Mesenchymal stem cell (in vitro differentiated cells and primary cell): ENCODE results near the gene DENND2A.

ENCODE experiments used
- DNase-seq: peaks from one replicate; pipeline ENCODE4 v3.0.0-alpha.2; 2013
- H2AFZ ChIP-seq: one replicate; pipeline ENCODE4 v1.6.1; 2013; ENCODE audit warnings: low read depth, mild to moderate bottlenecking, control low read depth, inconsistent platforms, low read length, moderate library complexity
- H2AK5ac ChIP-seq: 2 replicates; pipeline ENCODE4 v1.6.1; 2013; ENCODE audit warnings: low read length, moderate library complexity, mild to moderate bottlenecking, inconsistent platforms; ENCODE audit not compliant: severe bottlenecking
- H2BK120ac ChIP-seq: one replicate; pipeline ENCODE4 v1.6.1; 2013; ENCODE audit warnings: low read depth, mild to moderate bottlenecking, inconsistent platforms, low read length, moderate library complexity
- H2BK12ac ChIP-seq, 2 experiments: one replicate each; pipeline ENCODE4 v1.6.1; 2013; ENCODE audit warnings: inconsistent platforms in 2 of 2, low read length in 2 of 2, mild to moderate bottlenecking in 2 of 2, moderate library complexity in 2 of 2, control low read depth in 1 of 2
- H2BK15ac ChIP-seq: one replicate; pipeline ENCODE4 v1.6.1; 2013; ENCODE audit warnings: mild to moderate bottlenecking, low read depth, inconsistent platforms; ENCODE audit not compliant: poor library complexity, severe bottlenecking
- H2BK5ac ChIP-seq: 2 replicates; pipeline ENCODE4 v1.6.1; 2013; ENCODE audit warnings: low read depth, mild to moderate bottlenecking, low read length, control low read depth, inconsistent platforms; ENCODE audit not compliant: poor library complexity, severe bottlenecking
- H3K14ac ChIP-seq, 2 experiments: one replicate each; pipeline ENCODE4 v1.6.1; 2013; ENCODE audit warnings: inconsistent platforms in 2 of 2, low read length in 2 of 2, control low read depth in 1 of 2, mild to moderate bottlenecking in 1 of 2, moderate library complexity in 1 of 2
- H3K18ac ChIP-seq, 2 experiments: one replicate each; pipeline ENCODE4 v1.6.1; 2013; ENCODE audit warnings: inconsistent platforms in 2 of 2, low read length in 2 of 2, control low read depth in 1 of 2, low read depth in 1 of 2, mild to moderate bottlenecking in 1 of 2
- H3K23ac ChIP-seq, 2 experiments: one replicate each; pipeline ENCODE4 v1.6.1; 2013; ENCODE audit warnings: inconsistent platforms in 2 of 2, low read length in 2 of 2, mild to moderate bottlenecking in 2 of 2, moderate library complexity in 2 of 2, control low read depth in 1 of 2
- H3K27ac ChIP-seq: 2 replicates; pipeline ENCODE4 v1.5.1; 2013; ENCODE audit warnings: mild to moderate bottlenecking, moderate library complexity, low read length, control low read depth, inconsistent platforms; ENCODE audit not compliant: poor library complexity, severe bottlenecking
- H3K27me3 ChIP-seq, 2 experiments: 2 replicates each; pipeline versions ENCODE4 v1.6.1 to v1.7.0; 2013; ENCODE audit warnings: low read length in 2 of 2, mild to moderate bottlenecking in 2 of 2, moderate library complexity in 2 of 2, control low read depth in 1 of 2, inconsistent platforms in 1 of 2; ENCODE audit not compliant: control insufficient read depth in 1 of 2, insufficient read depth in 1 of 2
- H3K36me3 ChIP-seq, 2 experiments: 2 replicates each; pipeline versions ENCODE4 v1.6.1 to v1.7.0; 2013; ENCODE audit warnings: low read length in 2 of 2, control low read depth in 1 of 2, inconsistent platforms in 1 of 2, low read depth in 1 of 2, mild to moderate bottlenecking in 1 of 2; ENCODE audit not compliant: insufficient read depth in 2 of 2, control insufficient read depth in 1 of 2
- H3K4ac ChIP-seq, 2 experiments: one replicate each; pipeline ENCODE4 v1.6.1; 2013; ENCODE audit warnings: inconsistent platforms in 2 of 2, low read length in 2 of 2, mild to moderate bottlenecking in 2 of 2, moderate library complexity in 2 of 2, control low read depth in 1 of 2, low read depth in 1 of 2
- H3K4me1 ChIP-seq: 2 replicates; pipeline ENCODE4 v1.6.1; 2013; ENCODE audit warnings: low read depth, low read length, control low read depth; ENCODE audit not compliant: control insufficient read depth, insufficient read depth
- H3K4me2 ChIP-seq: 2 replicates; pipeline ENCODE4 v1.6.1; 2013; ENCODE audit warnings: low read length, mild to moderate bottlenecking, inconsistent platforms; ENCODE audit not compliant: poor library complexity, severe bottlenecking
- H3K4me3 ChIP-seq, 2 experiments: 2 replicates each; pipeline versions ENCODE4 v1.5.1 to v1.7.0; 2013; ENCODE audit warnings: low read length in 2 of 2, mild to moderate bottlenecking in 2 of 2, control low read depth in 1 of 2, low read depth in 1 of 2; ENCODE audit not compliant: insufficient read depth in 1 of 2
- H3K79me1 ChIP-seq: replicated peaks from 2 replicates; pipeline ENCODE4 v1.6.1; 2013; ENCODE audit warnings: mild to moderate bottlenecking, control low read depth, low read length, inconsistent platforms; ENCODE audit not compliant: poor library complexity, severe bottlenecking
- H3K9ac ChIP-seq: 2 replicates; pipeline ENCODE4 v1.7.0; 2013; ENCODE audit warnings: mild to moderate bottlenecking, low read length, moderate library complexity
- H3K9me3 ChIP-seq: 2 replicates; pipeline ENCODE4 v1.7.0; 2013; ENCODE audit warnings: mild to moderate bottlenecking, low read length; ENCODE audit not compliant: control insufficient read depth
- H4K8ac ChIP-seq: one replicate; pipeline ENCODE4 v1.6.1; 2013; ENCODE audit warnings: inconsistent platforms, mild to moderate bottlenecking, low read length, moderate library complexity
- H4K91ac ChIP-seq: one replicate; pipeline ENCODE4 v1.6.1; 2013; ENCODE audit warnings: mild to moderate bottlenecking, low read length, inconsistent platforms
- WGBS: methylation state at CpG from one replicate; pipeline ENCODE4 v1.1.7; 2013; ENCODE audit warnings: mixed read lengths; 5-methylcytosine and 5-hydroxymethylcytosine counted together

Gene DENND2A

DNA sequence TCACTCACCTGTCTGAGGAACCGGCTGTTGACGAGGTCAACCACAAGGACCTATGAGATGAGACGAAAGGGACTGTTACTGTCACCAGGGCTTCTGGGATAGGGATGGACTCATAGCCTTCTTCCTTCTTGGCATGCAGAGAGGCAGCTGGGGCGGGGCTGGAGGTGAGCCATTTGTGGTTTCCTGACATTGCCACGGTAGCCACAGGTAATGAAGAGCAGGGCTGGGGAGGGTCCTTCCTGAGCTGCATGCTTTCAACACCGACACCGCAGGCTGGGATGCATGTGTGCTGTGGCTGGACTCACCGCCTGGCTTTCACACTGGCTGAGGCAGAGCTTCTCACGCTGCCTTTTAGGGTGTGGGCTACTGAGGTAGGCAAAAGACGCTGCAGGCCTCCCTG lies 114.9 kb downstream of the DENND2A start:
- H4K91ac ChIP-seq: no peak overlapping the region
- H3K23ac ChIP-seq: no peak overlapping the region
- no peak overlapping the region for H2BK15ac ChIP-seq
- no peak overlapping the region for H2BK5ac ChIP-seq
- H3K4me3 ChIP-seq: no peak overlapping the region
- H3K4me2 ChIP-seq: no peak overlapping the region
- H3K9ac ChIP-seq: no peak overlapping the region
- H2AK5ac ChIP-seq: no peak overlapping the region
- peaks cover 20% of the 10 kb centered on the region for H3K4me1 ChIP-seq
- H3K36me3 ChIP-seq: peaks cover 22 to 62% of the 10 kb centered on the region in 2 experiments
- no peak overlapping the region for H3K14ac ChIP-seq
- DNase-seq: no peak
- H4K8ac ChIP-seq: no peak overlapping the region
- no peaks in the 10 kb centered on the region for H3K27me3 ChIP-seq
- no peak overlapping the region for H3K27ac ChIP-seq
- H3K9me3 ChIP-seq: no peaks in the 10 kb centered on the region
- no peak overlapping the region for H2BK12ac ChIP-seq
- H3K79me1 ChIP-seq: peaks cover 14% of the 10 kb centered on the region
- 81% methylated on average over 9 of the region's 10 CpGs for WGBS
- no peak overlapping the region for H3K18ac ChIP-seq
- no peak overlapping the region for H2AFZ ChIP-seq
- H3K4ac ChIP-seq: no peak overlapping the region
- H2BK120ac ChIP-seq: no peak overlapping the region

DNA sequence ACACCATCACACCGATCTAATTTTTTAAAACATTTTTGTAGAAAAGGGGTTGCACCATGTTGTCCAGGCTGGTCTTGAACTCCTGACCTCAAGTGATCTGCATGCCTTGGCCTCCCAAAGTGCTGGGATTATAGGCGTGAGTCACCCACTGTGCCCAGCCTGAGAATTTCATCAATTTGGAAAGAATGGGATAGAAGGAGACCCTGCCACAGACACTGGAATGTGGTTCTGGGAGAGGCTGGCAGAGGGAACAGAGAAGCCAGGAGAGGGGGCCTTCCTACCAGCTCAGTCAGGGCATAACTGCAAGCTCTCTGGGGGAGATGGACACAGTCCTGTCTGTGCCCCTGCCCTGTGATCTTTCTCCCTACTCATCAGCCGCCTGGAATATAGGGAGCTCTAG lies 119.2 kb downstream of the DENND2A start:
- Histone ChIP-seq H2BK12ac (no peak overlapping the region), H3K27me3 (no peaks in the 10 kb centered on the region), H3K4me3 (no peak overlapping the region), H2AK5ac (no peak overlapping the region), H4K8ac (no peak overlapping the region), H3K4me1 (peaks cover 12% of the 10 kb centered on the region), H4K91ac (no peak overlapping the region), H3K9ac (no peak overlapping the region), H3K79me1 (peaks cover 19% of the 10 kb centered on the region), H3K23ac (no peak overlapping the region), H3K27ac (no peak overlapping the region), H3K18ac (no peak overlapping the region), H3K4ac (no peak overlapping the region), H3K36me3 (peaks cover 26 to 82% of the 10 kb centered on the region in 2 experiments), H3K9me3 (no peaks in the 10 kb centered on the region), H2BK120ac (no peak overlapping the region), H2AFZ (no peak overlapping the region), H2BK5ac (no peak overlapping the region), H3K14ac (no peak overlapping the region), H3K4me2 (no peak overlapping the region), H2BK15ac (no peak overlapping the region)
- 96% methylated on average over 3 of the region's 3 CpGs for WGBS
- DNase-seq: no peak

DNA sequence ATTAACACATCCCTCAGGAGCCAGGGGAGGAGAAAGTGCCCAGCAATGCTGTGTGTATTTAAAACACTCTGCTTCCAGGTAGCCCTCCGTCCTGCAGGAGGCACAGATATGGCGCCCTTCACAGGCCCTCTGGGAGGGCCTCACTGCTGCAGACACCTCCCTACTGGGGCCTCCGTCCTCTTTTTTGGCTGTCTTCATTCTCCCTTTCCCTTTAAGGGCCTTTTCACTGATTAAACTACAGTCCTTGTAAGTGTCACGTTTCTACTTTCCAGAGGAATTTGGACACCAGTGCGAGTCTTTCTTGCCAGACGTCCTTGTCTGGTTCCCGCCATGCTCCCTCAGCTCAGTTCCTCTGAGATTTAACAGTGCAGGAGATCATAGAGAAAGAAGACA lies 121.6 kb downstream of the DENND2A start:
- no peak overlapping the region for H3K27ac ChIP-seq
- peak overlapping the region; percentile 71 for H3K9ac ChIP-seq
- no peak overlapping the region for H2BK120ac ChIP-seq
- no peak overlapping the region for H2BK12ac ChIP-seq
- H3K36me3 ChIP-seq: peaks cover 18 to 70% of the 10 kb centered on the region in 2 experiments
- H3K4me2 ChIP-seq: no peak overlapping the region
- no peak overlapping the region for H2BK5ac ChIP-seq
- H2AFZ ChIP-seq: no peak overlapping the region
- no peak overlapping the region for H2AK5ac ChIP-seq
- no peak overlapping the region for H3K23ac ChIP-seq
- DNase-seq: no peak
- peaks cover 2% of the 10 kb centered on the region for H3K4me1 ChIP-seq
- H3K27me3 ChIP-seq: no peaks in the 10 kb centered on the region
- no peak overlapping the region for H3K4me3 ChIP-seq
- H3K9me3 ChIP-seq: no peaks in the 10 kb centered on the region
- no peak overlapping the region for H4K8ac ChIP-seq
- peaks cover 13% of the 10 kb centered on the region for H3K79me1 ChIP-seq
- no peak overlapping the region for H3K18ac ChIP-seq
- no peak overlapping the region for H4K91ac ChIP-seq
- no peak overlapping the region for H3K14ac ChIP-seq
- no peak overlapping the region for H2BK15ac ChIP-seq
- peak overlapping the region in 1 of 2 experiments; percentile 28 for H3K4ac ChIP-seq
- WGBS: 68% methylated on average over 7 of the region's 7 CpGs

DNA sequence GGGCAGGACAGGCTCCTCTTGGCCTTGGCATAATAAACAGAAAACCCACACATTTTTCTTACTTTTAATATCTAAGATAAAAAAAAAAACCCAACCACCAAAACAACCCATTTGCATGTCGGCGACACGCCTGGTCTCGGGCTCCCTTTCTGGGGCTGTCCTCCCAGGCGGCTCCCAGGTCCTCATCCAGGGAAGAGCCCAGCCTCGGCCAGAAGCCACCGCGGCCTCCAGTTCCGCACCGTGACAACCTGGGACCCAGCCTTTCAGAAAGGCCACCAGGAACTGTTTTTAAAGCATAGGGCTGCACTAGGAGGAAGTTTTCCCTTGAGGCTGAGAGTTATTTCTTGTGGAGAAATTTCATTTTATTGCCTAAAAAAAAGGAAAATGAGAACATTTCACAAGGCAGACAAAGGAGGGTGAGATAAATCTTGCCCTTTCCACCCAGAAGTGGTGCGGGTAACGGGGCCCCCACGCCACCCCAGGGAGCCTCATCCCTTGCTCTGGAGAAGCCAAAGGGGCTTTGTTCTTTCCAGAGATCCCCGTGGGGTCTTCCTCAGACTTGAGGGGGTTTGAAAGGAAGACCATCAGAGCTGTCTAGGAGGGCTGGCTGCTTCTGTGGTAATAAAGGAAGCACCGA lies 122.1 kb downstream of the DENND2A start:
- H3K27me3 ChIP-seq: no peaks in the 10 kb centered on the region
- no peak overlapping the region for H3K23ac ChIP-seq
- DNase-seq: no peak
- no peaks in the 10 kb centered on the region for H3K9me3 ChIP-seq
- H3K79me1 ChIP-seq: peaks cover 11% of the 10 kb centered on the region
- H3K18ac ChIP-seq: no peak overlapping the region
- peaks cover 18 to 66% of the 10 kb centered on the region in 2 experiments for H3K36me3 ChIP-seq
- peaks cover 2% of the 10 kb centered on the region for H3K4me1 ChIP-seq
- peak overlapping the region; percentile 41 for H2AK5ac ChIP-seq
- no peak overlapping the region for H4K91ac ChIP-seq
- no peak overlapping the region for H4K8ac ChIP-seq
- WGBS: 84% methylated on average over 15 of the region's 15 CpGs
- peak overlapping the region; percentile 71 for H3K9ac ChIP-seq
- H2BK12ac ChIP-seq: peak overlapping the region in 1 of 2 experiments; percentile 37
- no peak overlapping the region for H3K4me2 ChIP-seq
- H3K14ac ChIP-seq: peak overlapping the region in 1 of 2 experiments; percentile 68
- H3K4ac ChIP-seq: no peak overlapping the region
- H3K27ac ChIP-seq: peak overlapping the region; percentile 34
- H2BK5ac ChIP-seq: no peak overlapping the region
- H2BK120ac ChIP-seq: no peak overlapping the region
- H2BK15ac ChIP-seq: no peak overlapping the region
- H3K4me3 ChIP-seq: peak overlapping the region in 1 of 2 experiments; percentile 17
- H2AFZ ChIP-seq: peak overlapping the region; percentile 46
